HepG2 (cell line): ENCODE data around the gene SENP5. TPM values are rescaled to one million over a fixed set of nuclear protein-coding genes. Genes with fewer than 3 reads are reported as not detected.

Source experiments
- AGO2 ChIP-seq: fragments of 200-400 bp; formaldehyde crosslinking; optimal IDR thresholded peaks from 2 replicates; pipeline ENCODE3; 2017; ENCODE audit warnings: mild to moderate bottlenecking, low read depth, low read length, moderate library complexity
- ASH2L ChIP-seq: fragments of 300-600, 200-600 bp; sonication (generic); IDR thresholded peaks from 2 replicates; pipeline ENCODE4 v1.7.0; 2017; ENCODE audit warnings: low read depth, mild to moderate bottlenecking, moderate library complexity, mixed read lengths, low read length; ENCODE audit not compliant: insufficient read length
- BRCA1 ChIP-seq: sonication (generic); formaldehyde crosslinking; IDR thresholded peaks from 2 replicates; pipeline ENCODE4 v1.4.0; 2020; ENCODE audit warnings: missing genetic modification reagents
- JUN ChIP-seq: sonication (generic); formaldehyde crosslinking; IDR thresholded peaks from 2 replicates; pipeline ENCODE4 v1.4.0; 2020; ENCODE audit warnings: mild to moderate bottlenecking, missing genetic modification reagents
- MAFK ChIP-seq, 2 experiments: IDR thresholded peaks in 1 of 2; conservative IDR thresholded peaks in 1 of 2; 2 replicates each; pipeline ENCODE4 v1.6.1; 2011; ENCODE audit warnings: improper control_type of control experiment in 2 of 2, low read length in 2 of 2
- PBX3 ChIP-seq: sonication (generic); formaldehyde crosslinking; IDR thresholded peaks from 2 replicates; pipeline ENCODE4 v1.8.1; 2023; ENCODE audit warnings: missing genetic modification reagents, inconsistent platforms, borderline replicate concordance
- PCBP1 ChIP-seq: fragments of 200-400 bp; formaldehyde crosslinking; IDR thresholded peaks from 2 replicates; pipeline ENCODE4 v1.6.1; 2017; ENCODE audit warnings: mild to moderate bottlenecking, low read depth, low read length, borderline replicate concordance
- PLRG1 ChIP-seq: fragments of 450-650 bp; conservative IDR thresholded peaks from 2 replicates; pipeline ENCODE4 v1.6.1; 2016
- RBFOX2 ChIP-seq: fragments of 200-400 bp; formaldehyde crosslinking; IDR thresholded peaks from 2 replicates; pipeline ENCODE4 v1.6.1; 2017; ENCODE audit warnings: low read depth, mild to moderate bottlenecking, low read length
- REST ChIP-seq, 2 experiments: IDR thresholded peaks; 2 replicates each; pipeline ENCODE4 v1.6.1; 2011 to 2012; ENCODE audit warnings: low read length in 2 of 2, borderline replicate concordance in 1 of 2, low read depth in 1 of 2, mild to moderate bottlenecking in 1 of 2, moderate library complexity in 1 of 2
- SETDB1 ChIP-seq: sonication (generic); formaldehyde crosslinking; IDR thresholded peaks from 2 replicates; pipeline ENCODE4 v1.5.1; 2020; ENCODE audit warnings: missing genetic modification reagents, mild to moderate bottlenecking, borderline replicate concordance
- SP4 ChIP-seq: sonication (generic); formaldehyde crosslinking; IDR thresholded peaks from 2 replicates; pipeline ENCODE4 v1.8.1; 2023; ENCODE audit warnings: mild to moderate bottlenecking, missing genetic modification reagents
- ZBTB3 ChIP-seq: sonication (generic); formaldehyde crosslinking; IDR thresholded peaks from 2 replicates; pipeline ENCODE4 v1.4.0; 2020; ENCODE audit warnings: low read depth, mild to moderate bottlenecking, moderate library complexity, missing genetic modification reagents, borderline replicate concordance
- ZEB1 ChIP-seq: IDR thresholded peaks from 2 replicates; pipeline ENCODE4 v1.6.1; 2012; ENCODE audit warnings: mild to moderate bottlenecking, low read depth, inconsistent platforms; ENCODE audit not compliant: insufficient replicate concordance
- ZNF160 ChIP-seq: sonication (generic); formaldehyde crosslinking; IDR thresholded peaks from 2 replicates; pipeline ENCODE4 v1.8.0; 2022; ENCODE audit warnings: mild to moderate bottlenecking, inconsistent platforms, missing genetic modification reagents
- ZNF263 ChIP-seq: sonication (generic); formaldehyde crosslinking; IDR thresholded peaks from 2 replicates; pipeline ENCODE4 v1.4.0; 2020; ENCODE audit warnings: missing genetic modification reagents
- ZNF367 ChIP-seq: sonication (generic); formaldehyde crosslinking; IDR thresholded peaks from 2 replicates; pipeline ENCODE4 v1.4.0; 2020; ENCODE audit warnings: missing genetic modification reagents, borderline replicate concordance
- ZNF496 ChIP-seq: sonication (generic); formaldehyde crosslinking; IDR thresholded peaks from 2 replicates; pipeline ENCODE4 v1.8.1; 2023; ENCODE audit warnings: mild to moderate bottlenecking, moderate library complexity, missing genetic modification reagents; ENCODE audit not compliant: insufficient replicate concordance
- ZNF580 ChIP-seq: IDR thresholded peaks from 2 replicates; pipeline ENCODE4 v1.6.1; 2016; ENCODE audit warnings: low read depth, borderline replicate concordance
- ZNF605 ChIP-seq: sonication (generic); formaldehyde crosslinking; IDR thresholded peaks from 2 replicates; pipeline ENCODE4 v1.8.0; 2022; ENCODE audit warnings: mild to moderate bottlenecking, missing genetic modification reagents
- ZNF678 ChIP-seq: sonication (generic); formaldehyde crosslinking; IDR thresholded peaks from 2 replicates; pipeline ENCODE4 v1.4.0; 2020; ENCODE audit warnings: mild to moderate bottlenecking, missing genetic modification reagents
- ZNF879 ChIP-seq: sonication (generic); formaldehyde crosslinking; IDR thresholded peaks from 2 replicates; pipeline ENCODE4 v1.8.1; 2023; ENCODE audit warnings: missing genetic modification reagents
- ZSCAN29 ChIP-seq: sonication (generic); formaldehyde crosslinking; conservative IDR thresholded peaks from 2 replicates; pipeline ENCODE4 v1.4.0; 2020; ENCODE audit warnings: mild to moderate bottlenecking, missing genetic modification reagents
- ZSCAN9 ChIP-seq: IDR thresholded peaks from 2 replicates; pipeline ENCODE4 v1.6.1; 2016; ENCODE audit warnings: borderline replicate concordance
- polyA plus RNA-seq, 8 experiments: library from polyadenylated mRNA; depleted of rRNA in 3 of 8; stranded (reverse) in 7 of 8; unstranded in 1 of 8; fragments of >200 nt; fragmentation: Illumina TruSeq in 4 of 8; extraction: Trizol in 4 of 8; gene quantifications; 2 replicates each; pipeline versions ENCODE4 v1.2.1 to v1.2.3, GENCODE V29; 2011 to 2016; ENCODE audit warnings: low read depth in 4 of 8, missing spikeins in 1 of 8, mixed read lengths in 1 of 8; ENCODE audit not compliant: insufficient read depth in 1 of 8
- total RNA-seq, 5 experiments: library from RNA; depleted of rRNA; stranded (reverse); fragments of >200 nt; fragmentation: Illumina TruSeq; extraction: Trizol; gene quantifications; 2 replicates each; pipeline ENCODE4 v1.2.3, GENCODE V29; 2016; ENCODE audit warnings: low read depth in 1 of 5
- TF ChIP-seq, protein P1 (sequence below): sonication (generic); formaldehyde crosslinking; IDR thresholded peaks from 2 replicates; pipeline ENCODE4 v1.4.0; 2020; ENCODE audit warnings: missing genetic modification reagents, borderline replicate concordance

Gene SENP5
- total and polyA plus RNA-seq, 2 of the 13 experiments (the other 11 are each of a cell fraction or from before 2014, with no cell fraction given), result 17.6 to 30.9 TPM

DNA sequence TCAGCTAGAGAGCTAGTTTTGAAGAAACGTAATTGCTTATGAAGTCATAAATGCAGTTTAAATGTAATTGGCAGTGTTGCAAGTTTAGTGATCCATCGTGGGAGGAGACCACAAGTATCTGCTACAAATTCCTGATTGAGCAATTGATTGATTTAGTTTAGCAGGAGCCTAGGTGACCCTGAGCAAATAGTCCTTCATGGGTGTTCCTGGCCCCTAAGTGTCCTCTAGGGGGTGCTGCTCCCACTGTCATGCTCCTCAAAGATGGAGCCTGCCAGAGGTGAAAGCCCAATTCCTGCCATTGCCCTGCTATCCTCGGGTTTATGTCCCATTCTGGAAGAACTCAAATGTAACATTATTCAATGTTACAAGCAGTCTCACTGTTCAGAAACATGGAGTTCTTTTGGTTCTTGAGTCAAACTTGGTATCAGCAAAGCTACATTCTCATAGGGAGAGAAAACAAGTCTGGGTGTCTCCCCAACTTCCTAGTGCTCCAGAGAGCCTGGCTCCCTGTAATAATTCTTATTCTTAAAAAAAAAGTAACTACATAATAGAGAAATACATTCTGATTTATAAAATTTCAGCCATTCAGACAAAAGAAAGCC is 29.8 kb upstream of the SENP5 start (continued):
- TF ChIP-seq PCBP1 (no peak), ZNF160 (CRISPR knock-in tag) (no peak), PBX3 (CRISPR knock-in tag) (no peak), ZNF496 (CRISPR knock-in tag) (no peak), AGO2 (no peak), BRCA1 (CRISPR knock-in tag) (no peak), ZNF263 (CRISPR knock-in tag) (no peak), SP4 (no peak), ZNF605 (CRISPR knock-in tag) (no peak), PLRG1 (no peak), REST (IDR thresholded peaks at IDR 0.05; ENCODE audit: borderline replicate concordance in 1 of 2, low read depth in 1 of 2, low read length in 2 of 2) (no peak), ZNF678 (CRISPR knock-in tag) (no peak), ZSCAN29 (CRISPR knock-in tag) (no peak), ZSCAN9 (no peak), ZEB1 (no peak), JUN (CRISPR knock-in tag) (no peak), ZNF879 (CRISPR knock-in tag) (no peak), RBFOX2 (no peak), ZNF580 (CRISPR knock-in tag) (no peak), ZNF367 (CRISPR knock-in tag) (no peak), ASH2L (no peak), MAFK (conservative IDR thresholded peaks at IDR 0.05 in 1 of 2, IDR thresholded peaks at IDR 0.05 in 1 of 2; ENCODE audit: low read length in 2 of 2) (no peak), SETDB1 (CRISPR knock-in tag) (no peak), ZBTB3 (CRISPR knock-in tag) (no peak)
- TF ChIP-seq, protein P1, sequence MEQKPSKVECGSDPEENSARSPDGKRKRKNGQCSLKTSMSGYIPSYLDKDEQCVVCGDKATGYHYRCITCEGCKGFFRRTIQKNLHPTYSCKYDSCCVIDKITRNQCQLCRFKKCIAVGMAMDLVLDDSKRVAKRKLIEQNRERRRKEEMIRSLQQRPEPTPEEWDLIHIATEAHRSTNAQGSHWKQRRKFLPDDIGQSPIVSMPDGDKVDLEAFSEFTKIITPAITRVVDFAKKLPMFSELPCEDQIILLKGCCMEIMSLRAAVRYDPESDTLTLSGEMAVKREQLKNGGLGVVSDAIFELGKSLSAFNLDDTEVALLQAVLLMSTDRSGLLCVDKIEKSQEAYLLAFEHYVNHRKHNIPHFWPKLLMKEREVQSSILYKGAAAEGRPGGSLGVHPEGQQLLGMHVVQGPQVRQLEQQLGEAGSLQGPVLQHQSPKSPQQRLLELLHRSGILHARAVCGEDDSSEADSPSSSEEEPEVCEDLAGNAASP (CRISPR knock-in tag), result no peak
